BLaER1 treated with 17β-estradiol and CSF1 and Interleukin-3, amounts not matched to agents 10 nM and 100 nM (cell line): ENCODE results near the gene SYCP2.

ENCODE experiments used
- H3K27ac ChIP-seq, 11 experiments: shearing (Covaris generic); formaldehyde crosslinking; 2 replicates each; pipeline ENCODE4 v1.8.1; 2022
- H3K27me3 ChIP-seq, 11 experiments: shearing (Covaris generic); formaldehyde crosslinking; 2 replicates each; pipeline ENCODE4 v1.8.1; 2022
- H3K36me3 ChIP-seq, 11 experiments: shearing (Covaris generic); formaldehyde crosslinking; 2 replicates each; pipeline ENCODE4 v1.8.1; 2022
- H3K4me1 ChIP-seq, 10 experiments: shearing (Covaris generic); formaldehyde crosslinking; 2 replicates each; pipeline ENCODE4 v1.8.1; 2022
- H3K4me2 ChIP-seq, 11 experiments: shearing (Covaris generic); formaldehyde crosslinking; 2 replicates each; pipeline ENCODE4 v1.8.1; 2022
- H3K4me3 ChIP-seq, 10 experiments: shearing (Covaris generic); formaldehyde crosslinking; 2 replicates each; pipeline ENCODE4 v1.8.1; 2022
- H3K9ac ChIP-seq, 11 experiments: shearing (Covaris generic); formaldehyde crosslinking; 2 replicates each; pipeline ENCODE4 v1.8.1; 2022
- H3K9me3 ChIP-seq, 11 experiments: shearing (Covaris generic); formaldehyde crosslinking; replicated peaks in 1 of 11; 2 replicates each; pipeline ENCODE4 v1.8.1; 2022
- H4K20me1 ChIP-seq, 11 experiments: shearing (Covaris generic); formaldehyde crosslinking; 2 replicates each; pipeline ENCODE4 v1.8.1; 2022
- Cebpa-rat ChIP-seq, 11 experiments: shearing (Covaris generic); IDR thresholded peaks; 2 replicates each; pipeline ENCODE4 v1.8.1; 2022

The SYCP2 gene

DNA sequence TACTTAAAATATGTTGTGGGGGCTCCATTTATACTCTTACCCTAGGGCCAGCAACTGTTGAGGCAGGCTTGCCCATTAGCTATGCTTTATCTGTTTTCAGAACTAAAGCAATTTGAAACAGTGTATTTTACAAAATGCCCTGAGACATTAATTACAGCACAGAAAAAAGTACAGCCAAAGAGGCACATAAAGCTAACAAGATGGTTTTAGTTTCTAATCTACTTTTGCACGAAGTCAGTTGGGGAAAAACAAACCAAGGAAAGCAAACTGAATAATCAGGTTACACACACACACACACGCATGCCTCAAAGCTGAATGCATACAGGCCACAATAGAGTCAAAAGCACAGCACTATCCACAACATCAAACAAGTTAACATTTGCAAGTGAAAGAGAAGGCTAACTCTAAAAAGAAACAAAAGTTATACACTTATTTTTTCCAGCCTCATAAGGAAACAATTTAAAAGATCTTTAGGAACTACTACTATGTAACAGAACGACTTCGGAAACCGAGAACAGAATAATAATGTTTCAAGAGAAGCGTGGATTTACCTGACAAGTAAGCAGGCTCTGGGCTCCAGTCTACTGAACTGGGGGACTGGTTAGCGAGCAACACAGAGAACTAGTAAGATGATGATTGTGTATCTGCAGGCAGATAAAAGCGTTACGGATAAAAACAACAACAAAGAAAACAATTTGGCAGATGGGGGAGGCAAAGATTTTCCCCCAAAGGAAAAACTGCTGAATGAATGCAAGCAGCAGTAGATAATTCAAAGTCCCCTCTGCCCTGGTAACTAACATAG lies 1.7 kb downstream of the SYCP2 start:
- Histone ChIP-seq H3K36me3 (peaks cover 0 to 10% (median 0%) of the 10 kb centered on the region in 11 experiments; a peak in 3 of 22 replicates), H3K27me3 (no peaks in the 10 kb centered on the region), H3K4me1 (peaks cover 0 to 10% (median 7%) of the 10 kb centered on the region in 10 experiments; a peak in 12 of 20 replicates), H3K9me3 (peaks cover 0 to 14% (median 6%) of the 10 kb centered on the region in 11 experiments; a peak in 9 of 22 replicates), H3K27ac (no peak overlapping the region), H3K9ac (no peak overlapping the region), H4K20me1 (peaks cover 0 to 18% (median 13%) of the 10 kb centered on the region in 11 experiments; a peak in 12 of 22 replicates), H3K4me2 (no peak overlapping the region), H3K4me3 (no peak overlapping the region)
- no peak for TF ChIP-seq Cebpa-rat (IDR thresholded peaks at IDR 0.05)

DNA sequence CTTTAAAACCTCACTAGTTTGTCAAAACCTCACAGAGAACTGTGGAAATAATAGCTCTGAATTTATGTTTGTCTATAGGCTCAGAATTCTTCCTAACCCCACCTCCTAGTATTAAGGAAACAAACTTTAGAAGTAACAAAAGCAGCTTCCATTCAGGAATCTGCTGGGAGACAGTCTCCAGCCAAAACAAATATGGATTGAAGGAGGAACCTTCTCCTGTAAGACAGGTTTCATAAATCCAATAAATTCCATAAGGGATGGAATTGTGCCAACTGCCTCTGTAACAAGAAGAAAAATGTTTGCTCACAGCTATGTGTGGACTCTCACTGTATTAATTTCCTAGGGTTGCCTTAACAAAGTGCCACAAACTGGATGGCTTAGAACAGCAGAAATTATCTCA lies 7.5 kb downstream of the SYCP2 start:
- H3K27me3 ChIP-seq, result no peaks in the 10 kb centered on the region
- TF ChIP-seq Cebpa-rat (IDR thresholded peaks at IDR 0.05), result no peak
- no peaks in the 10 kb centered on the region for H3K4me1 ChIP-seq
- no peak overlapping the region for H3K4me2 ChIP-seq
- H4K20me1 ChIP-seq, result no peaks in the 10 kb centered on the region
- no peak overlapping the region for H3K4me3 ChIP-seq
- no peaks in the 10 kb centered on the region for H3K9me3 ChIP-seq
- no peak overlapping the region for H3K9ac ChIP-seq
- no peaks in the 10 kb centered on the region for H3K36me3 ChIP-seq
- no peak overlapping the region for H3K27ac ChIP-seq

DNA sequence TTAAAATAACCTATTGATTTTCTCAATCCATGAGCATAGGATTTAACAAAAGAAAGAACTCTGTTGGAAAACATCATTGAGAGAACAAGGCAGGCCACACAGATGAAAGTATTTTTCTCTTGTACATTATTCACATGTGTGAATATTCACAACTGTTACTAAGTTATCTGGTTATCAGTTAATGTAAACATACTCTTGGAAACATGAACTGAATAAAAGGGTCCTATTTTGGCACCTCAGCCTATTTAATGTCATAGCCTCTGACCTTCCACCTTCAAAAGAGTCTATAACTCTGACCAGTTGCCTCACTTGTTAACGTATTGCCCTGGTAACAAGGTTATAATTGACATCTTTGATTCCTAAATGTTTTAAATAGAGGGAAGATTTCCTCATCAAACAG lies 8.1 kb downstream of the SYCP2 start:
- TF ChIP-seq Cebpa-rat (IDR thresholded peaks at IDR 0.05), result no peak
- H3K4me1 ChIP-seq, result no peaks in the 10 kb centered on the region
- H3K4me2 ChIP-seq, result no peak overlapping the region
- no peak overlapping the region for H3K9ac ChIP-seq
- H3K36me3 ChIP-seq, result no peaks in the 10 kb centered on the region
- H4K20me1 ChIP-seq, result no peaks in the 10 kb centered on the region
- H3K9me3 ChIP-seq, result no peaks in the 10 kb centered on the region
- no peak overlapping the region for H3K27ac ChIP-seq
- H3K27me3 ChIP-seq, result no peaks in the 10 kb centered on the region
- H3K4me3 ChIP-seq, result no peak overlapping the region

GRCh38 chr20:59923514-59923913 lies 9.9 kb downstream of the SYCP2 start:
- no peak overlapping the region for H3K27ac ChIP-seq
- H3K4me2 ChIP-seq, result no peak overlapping the region
- no peak for TF ChIP-seq Cebpa-rat (IDR thresholded peaks at IDR 0.05)
- no peaks in the 10 kb centered on the region for H3K9me3 ChIP-seq
- no peaks in the 10 kb centered on the region for H3K27me3 ChIP-seq
- H4K20me1 ChIP-seq, result no peaks in the 10 kb centered on the region
- no peak overlapping the region for H3K9ac ChIP-seq
- no peak overlapping the region for H3K4me3 ChIP-seq
- no peaks in the 10 kb centered on the region for H3K36me3 ChIP-seq
- no peaks in the 10 kb centered on the region for H3K4me1 ChIP-seq

- Histone ChIP-seq H3K27ac (no peak overlapping the region), H3K4me1 (no peaks in the 10 kb centered on the region), H3K36me3 (no peaks in the 10 kb centered on the region), H4K20me1 (no peaks in the 10 kb centered on the region), H3K4me3 (no peak overlapping the region), H3K27me3 (no peaks in the 10 kb centered on the region), H3K9ac (no peak overlapping the region), H3K9me3 (no peaks in the 10 kb centered on the region), H3K4me2 (no peak overlapping the region)
- TF ChIP-seq Cebpa-rat (IDR thresholded peaks at IDR 0.05), result no peak
Observed at GRCh38 chr20:59920944-59921343, 12.5 kb downstream of the SYCP2 start.

GRCh38 chr20:59912609-59913008 lies 20.8 kb downstream of the SYCP2 start:
- Histone ChIP-seq H3K4me2 (0 out of 22 replicates have a peak overlapping the region, but pooled peaks of 2 of the 11 experiments have one; percentile 13 to 26), H3K9ac (no peak overlapping the region), H4K20me1 (no peaks in the 10 kb centered on the region), H3K9me3 (peaks cover 0 to 10% (median 0%) of the 10 kb centered on the region in 11 experiments; a peak in 7 of 22 replicates), H3K4me1 (peaks cover 0 to 6% (median 0%) of the 10 kb centered on the region in 10 experiments; a peak in 1 of 20 replicates), H3K4me3 (no peak overlapping the region), H3K27ac (no peak overlapping the region), H3K36me3 (no peaks in the 10 kb centered on the region), H3K27me3 (no peaks in the 10 kb centered on the region)
- no peak for TF ChIP-seq Cebpa-rat (IDR thresholded peaks at IDR 0.05)

DNA sequence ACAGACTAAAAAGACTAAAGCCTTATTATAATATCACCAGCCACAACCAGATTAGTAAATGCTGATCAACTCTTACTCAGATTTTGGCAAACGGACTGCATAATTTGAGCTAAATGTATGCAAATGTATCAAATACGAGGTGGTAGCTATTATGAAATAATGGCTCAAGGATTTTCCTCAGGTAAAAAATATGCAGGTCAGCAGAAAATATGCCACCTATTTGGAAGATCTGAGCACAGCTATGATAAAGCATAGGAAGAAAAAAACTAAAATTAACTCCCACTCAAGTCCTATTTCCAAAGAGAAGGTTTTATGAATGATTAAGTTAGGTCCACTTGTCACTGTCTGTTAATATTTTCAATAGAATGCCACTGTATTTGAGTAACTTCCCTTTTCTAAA lies 22.4 kb downstream of the SYCP2 start:
- Histone ChIP-seq H3K36me3 (no peaks in the 10 kb centered on the region), H3K4me2 (no peak overlapping the region), H4K20me1 (no peaks in the 10 kb centered on the region), H3K27ac (no peak overlapping the region), H3K4me3 (no peak overlapping the region), H3K4me1 (peaks cover 0 to 6% (median 0%) of the 10 kb centered on the region in 10 experiments; a peak in 1 of 20 replicates), H3K27me3 (no peaks in the 10 kb centered on the region), H3K9ac (no peak overlapping the region), H3K9me3 (peaks cover 0 to 10% (median 0%) of the 10 kb centered on the region in 11 experiments; a peak in 7 of 22 replicates)
- no peak for TF ChIP-seq Cebpa-rat (IDR thresholded peaks at IDR 0.05)

GRCh38 chr20:59908855-59909254 lies 24.6 kb downstream of the SYCP2 start:
- Histone ChIP-seq H3K27ac (no peak overlapping the region), H3K27me3 (no peaks in the 10 kb centered on the region), H3K4me2 (no peak overlapping the region), H3K4me3 (no peak overlapping the region), H3K4me1 (peaks cover 0 to 6% (median 0%) of the 10 kb centered on the region in 10 experiments; a peak in 1 of 20 replicates), H3K36me3 (peaks cover 0 to 13% (median 8%) of the 10 kb centered on the region in 11 experiments; a peak in 7 of 22 replicates), H3K9me3 (peaks cover 0 to 10% (median 0%) of the 10 kb centered on the region in 11 experiments; a peak in 7 of 22 replicates), H4K20me1 (no peaks in the 10 kb centered on the region), H3K9ac (no peak overlapping the region)
- TF ChIP-seq Cebpa-rat (IDR thresholded peaks at IDR 0.05), result no peak

DNA sequence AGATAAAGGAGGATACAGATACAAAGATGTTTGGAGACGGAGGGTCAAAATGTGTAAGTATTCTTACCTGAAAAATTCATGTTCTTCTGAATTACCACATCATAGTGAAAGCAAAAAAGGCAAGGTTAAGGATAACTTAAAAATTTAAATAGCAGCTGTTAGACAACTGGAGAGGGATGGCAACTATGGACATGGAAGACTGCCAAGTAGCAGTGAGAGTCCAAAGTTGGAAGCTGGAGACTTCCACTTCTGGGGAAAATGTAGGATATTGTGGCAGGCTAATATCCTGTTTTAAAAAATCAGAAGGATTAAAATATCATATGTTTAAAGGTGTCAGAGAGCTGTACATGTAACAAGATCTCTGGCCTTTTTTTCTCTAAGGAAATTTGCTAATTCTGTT lies 29.8 kb downstream of the SYCP2 start:
- no peaks in the 10 kb centered on the region for H3K4me1 ChIP-seq
- H3K9me3 ChIP-seq, result no peaks in the 10 kb centered on the region
- H3K4me3 ChIP-seq, result no peak overlapping the region
- H3K27me3 ChIP-seq, result no peaks in the 10 kb centered on the region
- no peak for TF ChIP-seq Cebpa-rat (IDR thresholded peaks at IDR 0.05)
- peaks cover 0 to 24% (median 10%) of the 10 kb centered on the region in 11 experiments; a peak in 10 of 22 replicates for H3K36me3 ChIP-seq
- H3K4me2 ChIP-seq, result no peak overlapping the region
- no peak overlapping the region for H3K9ac ChIP-seq
- H3K27ac ChIP-seq, result no peak overlapping the region
- no peaks in the 10 kb centered on the region for H4K20me1 ChIP-seq
